WI38 (cell line): Measurements from ENCODE around the gene TOX4.

Experiments
- H3K4me3 ChIP-seq: 2 replicates; pipeline ENCODE4 v1.5.1; 2011; ENCODE audit warnings: low read depth, mild to moderate bottlenecking, control low read depth, low read length
- CTCF ChIP-seq: IDR thresholded peaks from 2 replicates; pipeline ENCODE4 v1.5.1; 2012; ENCODE audit warnings: low read depth, mild to moderate bottlenecking, control low read depth, low read length

TOX4 gene

GRCh38 chr14:21535545-21536417 lies 58.8 kb downstream of the TOX4 start:
- TF ChIP-seq CTCF, result no peak
- H3K4me3 ChIP-seq, result no peak overlapping the region

- peak overlapping the region; percentile 22; the same call in 1 of the 2 replicates for H3K4me3 ChIP-seq
- TF ChIP-seq CTCF, result no peak
Measured at GRCh38 chr14:21536418-21537089, 59.6 kb downstream of the TOX4 start.

- no peak for TF ChIP-seq CTCF
- peak overlapping the region; percentile 22; the same call in 1 of the 2 replicates for H3K4me3 ChIP-seq
Measured at GRCh38 chr14:21537090-21537424, 60.1 kb downstream of the TOX4 start.

GRCh38 chr14:21539189-21539940 lies 62.4 kb downstream of the TOX4 start:
- TF ChIP-seq CTCF, result no peak
- H3K4me3 ChIP-seq, result no peak overlapping the region

GRCh38 chr14:21541413-21542074 lies 64.5 kb downstream of the TOX4 start:
- TF ChIP-seq CTCF, result no peak
- no peak overlapping the region for H3K4me3 ChIP-seq

GRCh38 chr14:21543521-21543960 lies 66.5 kb downstream of the TOX4 start:
- TF ChIP-seq CTCF, result no peak
- no peak overlapping the region for H3K4me3 ChIP-seq
